Activated T-cell treated with anti-CD3 and anti-CD28 coated beads for 4 hours (primary cell): ENCODE results near the gene CACNA2D2.

ENCODE experiments used
- DNase-seq: peaks from one replicate; pipeline ENCODE4 v3.0.0-alpha.2; 2020

CACNA2D2 gene

GRCh38 chr3:50503504-50504342 lies at the start of gene CACNA2D2:
CACNA2D2 (minus strand) TSS chr3:50503634; CDS start chr3:50503423, 211 bp downstream.
- DNase-seq, result peak; percentile 44

GRCh38 chr3:50552598-50552997 lies 49.2 kb upstream of the CACNA2D2 start:
- DNase-seq, result no peak

GRCh38 chr3:50551681-50552435 lies 48.4 kb upstream of the CACNA2D2 start:
- no peak for DNase-seq

- no peak for DNase-seq
Observed at GRCh38 chr3:50551054-50551659, 47.7 kb upstream of the CACNA2D2 start.

GRCh38 chr3:50550079-50550736 lies 46.8 kb upstream of the CACNA2D2 start:
- peak; percentile 51 for DNase-seq

GRCh38 chr3:50549226-50549625 lies 45.8 kb upstream of the CACNA2D2 start:
- no peak for DNase-seq

- DNase-seq, result no peak
Observed at GRCh38 chr3:50545781-50546180, 42.3 kb upstream of the CACNA2D2 start.

GRCh38 chr3:50542177-50543034 lies 39.0 kb upstream of the CACNA2D2 start:
- DNase-seq, result peak; percentile 41

GRCh38 chr3:50539356-50540286 lies 36.2 kb upstream of the CACNA2D2 start:
- DNase-seq, result no peak

- DNase-seq, result no peak
Observed at GRCh38 chr3:50537421-50538129, 34.1 kb upstream of the CACNA2D2 start.

- DNase-seq, result no peak
Observed at GRCh38 chr3:50536471-50537180, 33.2 kb upstream of the CACNA2D2 start.

- no peak for DNase-seq
Observed at GRCh38 chr3:50534681-50535330, 31.4 kb upstream of the CACNA2D2 start.

GRCh38 chr3:50533807-50534461 lies 30.5 kb upstream of the CACNA2D2 start:
- DNase-seq, result no peak

GRCh38 chr3:50533316-50533715 lies 29.9 kb upstream of the CACNA2D2 start:
- no peak for DNase-seq

GRCh38 chr3:50532062-50532705 lies 28.8 kb upstream of the CACNA2D2 start:
- no peak for DNase-seq

- no peak for DNase-seq
Observed at GRCh38 chr3:50531201-50531600, 27.8 kb upstream of the CACNA2D2 start.

- DNase-seq, result no peak
Observed at GRCh38 chr3:50530001-50530970, 26.9 kb upstream of the CACNA2D2 start.
